ENCODE measurements around the gene SLC2A13.

DNA sequence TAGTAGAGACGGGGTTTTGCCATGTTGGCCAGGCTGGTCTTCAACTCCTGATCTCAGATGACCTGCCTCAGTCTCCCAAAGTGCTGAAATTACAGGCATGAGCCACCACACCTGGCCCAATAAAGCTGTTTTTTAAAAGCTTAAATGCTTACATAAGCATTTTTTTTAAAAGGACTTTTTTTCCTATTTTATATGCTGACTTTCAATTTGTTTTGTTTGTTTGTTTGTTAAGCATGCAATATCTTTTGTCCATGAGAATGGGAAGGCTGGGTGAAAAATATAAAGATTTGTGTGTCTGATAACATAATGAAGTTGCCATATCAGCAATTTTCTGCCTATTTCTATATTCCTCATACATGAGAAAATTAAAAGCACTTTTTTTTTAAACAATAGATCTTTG is 17.0 kb upstream of the SLC2A13 start:
- TF ChIP-seq TAF1 (IDR thresholded peaks at IDR 0.05; ENCODE audit: borderline replicate concordance, low read depth, low read length): no peak
- TF ChIP-seq POLR2A (IDR thresholded peaks at IDR 0.05; ENCODE audit: low read depth, low read length): no peak
- no peak for TF ChIP-seq POLR2AphosphoS5 (IDR thresholded peaks at IDR 0.05; ENCODE audit: low read depth, low read length)
